PC-9 (cell line): Measurements from ENCODE around the gene VGLL4. TPM values are rescaled to one million over a fixed set of nuclear protein-coding genes. Genes with fewer than 3 reads are reported as not detected.
"Not testable (repeated sequence)": the region's sequence is repeated elsewhere in the genome, so short reads cannot be mapped to it uniquely, and the experiment has no call there.

Source experiments
- BruUV-seq: library from RNA; stranded (reverse); fragments of 400-500 nt; replicated peaks from 2 replicates; lab custom pipeline; 2021; lab: Mats Ljungman, UMichigan
- CTCF ChIA-PET: fragments of 300-600 bp; sonication (Branson Sonifier 250); formaldehyde crosslinking; loops from one replicate; lab custom pipeline; 2022; ENCODE audit warnings: antibody characterized with exemption; lab: Charles Lee
- POLR2A ChIA-PET: fragments of 300-600 bp; sonication (Branson Sonifier 250); formaldehyde crosslinking; loops from one replicate; lab custom pipeline; 2022; ENCODE audit warnings: antibody characterized with exemption; ENCODE audit not compliant: unreplicated experiment; lab: Charles Lee
- DNase-seq, 2 experiments: peaks; one replicate each; pipeline versions ENCODE4 v3.0.0 to v3.0.0-alpha.2; 2015 to 2022; ENCODE audit warnings: mixed read lengths in 1 of 2
- H2AFZ ChIP-seq: fragments of 200-600 bp; sonication (generic); 2 replicates; pipeline ENCODE4 v1.8.1; 2017; ENCODE audit warnings: antibody characterized with exemption
- H3F3A ChIP-seq: fragments of 200-600 bp; sonication (generic); 2 replicates; pipeline ENCODE4 v1.8.1; 2017; ENCODE audit warnings: antibody characterized with exemption, mild to moderate bottlenecking, low read depth; ENCODE audit not compliant: insufficient read depth
- H3K27ac ChIP-seq: fragments of 200-600 bp; sonication (generic); 2 replicates; pipeline ENCODE4 v1.6.1; 2016; ENCODE audit warnings: mixed run types
- H3K27me3 ChIP-seq: fragments of 200-600 bp; sonication (generic); 2 replicates; pipeline ENCODE4 v1.6.1; 2016; ENCODE audit warnings: low read depth, mixed run types; ENCODE audit not compliant: insufficient read depth
- H3K36me3 ChIP-seq: fragments of 200-600 bp; sonication (generic); 2 replicates; pipeline ENCODE4 v1.6.1; 2016; ENCODE audit warnings: low read depth, mixed run types
- H3K4me1 ChIP-seq: fragments of 200-600 bp; sonication (generic); replicated peaks from 2 replicates; pipeline ENCODE4 v1.6.1; 2016; ENCODE audit warnings: mixed run types; ENCODE audit not compliant: insufficient read depth
- H3K4me2 ChIP-seq: fragments of 200-600 bp; sonication (generic); 2 replicates; pipeline ENCODE4 v1.6.1; 2017; ENCODE audit warnings: mixed run types
- H3K4me3 ChIP-seq: fragments of 200-600 bp; sonication (generic); 2 replicates; pipeline ENCODE4 v1.6.1; 2016; ENCODE audit warnings: mixed run types
- H3K79me2 ChIP-seq: fragments of 200-600 bp; sonication (generic); 2 replicates; pipeline ENCODE4 v1.6.1; 2017; ENCODE audit warnings: low read depth, mixed run types
- H3K9me2 ChIP-seq: fragments of 200-600 bp; sonication (generic); 2 replicates; pipeline ENCODE4 v1.8.1; 2017; ENCODE audit warnings: mild to moderate bottlenecking; ENCODE audit not compliant: insufficient read depth
- H3K9me3 ChIP-seq: fragments of 200-600 bp; sonication (generic); 2 replicates; pipeline ENCODE4 v1.8.1; 2016; ENCODE audit warnings: low read depth; ENCODE audit not compliant: insufficient read depth
- H4K20me1 ChIP-seq: fragments of 200-600 bp; sonication (generic); 2 replicates; pipeline ENCODE4 v1.8.1; 2017; ENCODE audit not compliant: insufficient read depth
- EZH2 ChIP-seq: fragments of 200-600 bp; sonication (generic); IDR thresholded peaks from 2 replicates; pipeline ENCODE4 v1.8.0; 2017; ENCODE audit warnings: antibody characterized with exemption, low read depth
- intact Hi-C: fragments of 100-400 bp; cut with micrococcal nuclease; formaldehyde crosslinking; loops from one replicate; pipeline ENCODE4 v1.10.0; 2022; ENCODE audit not compliant: unreplicated experiment
- total RNA-seq: library from RNA; stranded (reverse); gene quantifications from 2 replicates; pipeline ENCODE4 v1.2.3, GENCODE V29; 2021
- TF ChIP-seq, protein P1 (sequence below): fragments of 200-600 bp; sonication (generic); conservative IDR thresholded peaks from 2 replicates; pipeline ENCODE4 v1.6.1; 2017; ENCODE audit warnings: mixed run types, antibody characterized with exemption, mild to moderate bottlenecking, moderate library complexity

The VGLL4 gene
- total RNA-seq, 1 experiment from 2014 or later = 42.2 TPM

DNA sequence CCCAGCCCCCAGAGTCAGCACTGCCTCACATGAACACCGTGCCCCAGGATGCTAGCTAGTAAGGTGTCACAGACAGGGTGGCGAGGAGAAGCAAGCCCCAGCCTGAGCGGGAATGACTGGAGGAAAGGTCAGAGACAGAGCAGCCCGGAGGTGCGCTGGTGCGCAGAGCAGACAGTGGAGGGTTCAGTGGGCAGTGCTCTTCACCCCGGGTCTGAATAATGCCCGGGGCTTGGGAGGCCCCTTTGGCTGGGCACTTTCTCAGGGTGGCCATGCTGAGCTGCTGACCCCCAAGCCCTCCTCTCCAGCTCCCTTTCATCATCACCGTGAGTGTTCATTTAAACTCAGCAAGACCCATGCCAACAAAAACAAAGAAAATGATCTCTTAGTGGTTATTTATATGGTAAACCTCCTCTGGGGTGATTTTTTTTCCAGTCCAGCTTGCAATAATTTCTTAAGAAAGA is 110.8 kb downstream of the VGLL4 start:
- POLR2A ChIA-PET = no interaction called here
- DNase-seq = no peak

DNA sequence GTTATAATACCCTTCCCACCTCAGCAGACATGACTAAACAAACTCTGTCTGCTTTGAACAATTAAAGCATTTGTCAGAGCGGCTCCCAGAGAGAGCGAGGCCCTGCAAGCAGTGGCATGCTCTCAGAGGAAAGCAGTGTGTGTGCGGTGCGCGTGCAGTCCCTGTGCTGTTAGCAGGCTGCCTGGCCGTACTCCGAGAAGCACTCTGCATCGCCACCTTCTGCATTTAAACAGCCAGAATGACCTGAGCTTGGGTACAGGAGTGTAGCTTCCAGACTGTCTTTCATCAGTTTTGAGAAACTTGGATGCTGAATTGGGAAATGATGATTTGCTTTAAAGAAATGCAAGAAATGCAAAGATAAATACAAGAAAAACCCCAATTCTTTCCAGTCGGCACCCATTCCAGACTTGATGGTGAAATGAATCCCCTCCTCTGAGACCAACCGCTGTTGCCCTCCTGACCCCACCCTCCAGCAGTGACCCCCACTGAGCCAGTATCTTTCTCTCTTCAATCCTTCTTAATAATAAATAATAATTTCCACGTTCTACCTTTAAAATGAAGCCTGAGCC is 113.5 kb downstream of the VGLL4 start:
- TF ChIP-seq, protein P1, sequence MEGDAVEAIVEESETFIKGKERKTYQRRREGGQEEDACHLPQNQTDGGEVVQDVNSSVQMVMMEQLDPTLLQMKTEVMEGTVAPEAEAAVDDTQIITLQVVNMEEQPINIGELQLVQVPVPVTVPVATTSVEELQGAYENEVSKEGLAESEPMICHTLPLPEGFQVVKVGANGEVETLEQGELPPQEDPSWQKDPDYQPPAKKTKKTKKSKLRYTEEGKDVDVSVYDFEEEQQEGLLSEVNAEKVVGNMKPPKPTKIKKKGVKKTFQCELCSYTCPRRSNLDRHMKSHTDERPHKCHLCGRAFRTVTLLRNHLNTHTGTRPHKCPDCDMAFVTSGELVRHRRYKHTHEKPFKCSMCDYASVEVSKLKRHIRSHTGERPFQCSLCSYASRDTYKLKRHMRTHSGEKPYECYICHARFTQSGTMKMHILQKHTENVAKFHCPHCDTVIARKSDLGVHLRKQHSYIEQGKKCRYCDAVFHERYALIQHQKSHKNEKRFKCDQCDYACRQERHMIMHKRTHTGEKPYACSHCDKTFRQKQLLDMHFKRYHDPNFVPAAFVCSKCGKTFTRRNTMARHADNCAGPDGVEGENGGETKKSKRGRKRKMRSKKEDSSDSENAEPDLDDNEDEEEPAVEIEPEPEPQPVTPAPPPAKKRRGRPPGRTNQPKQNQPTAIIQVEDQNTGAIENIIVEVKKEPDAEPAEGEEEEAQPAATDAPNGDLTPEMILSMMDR = no peak
- no peak for TF ChIP-seq EZH2
- CTCF ChIA-PET = no interaction called here
- no peak for DNase-seq
- intact Hi-C loops = no loop called here
- Histone ChIP-seq H3K36me3 (no peaks in the 10 kb centered on the region), H3K27me3 (no peaks in the 10 kb centered on the region), H4K20me1 (peaks cover 5% of the 10 kb centered on the region; the same call in 1 of the 2 replicates), H3K27ac (no peak overlapping the region), H3K4me2 (no peak overlapping the region), H3K4me3 (no peak overlapping the region), H3K4me1 (no peaks in the 10 kb centered on the region), H3K79me2 (no peaks in the 10 kb centered on the region), H3F3A (no peaks in the 10 kb centered on the region), H3K9me3 (no peaks in the 10 kb centered on the region), H2AFZ (no peak overlapping the region), H3K9me2 (no peaks in the 10 kb centered on the region)
- POLR2A ChIA-PET = no interaction called here
- BruUV-seq = no TSS peak

More for the DNA sequence above, 110.8 kb downstream of the VGLL4 start:
- Histone ChIP-seq H3K79me2 (no peaks in the 10 kb centered on the region), H3K36me3 (no peaks in the 10 kb centered on the region), H2AFZ (no peak overlapping the region), H3K27ac (no peak overlapping the region), H3F3A (no peaks in the 10 kb centered on the region), H3K9me3 (no peaks in the 10 kb centered on the region), H3K27me3 (no peaks in the 10 kb centered on the region), H3K9me2 (no peaks in the 10 kb centered on the region), H4K20me1 (peaks cover 8% of the 10 kb centered on the region; the same call in 1 of the 2 replicates), H3K4me3 (no peak overlapping the region), H3K4me2 (no peak overlapping the region), H3K4me1 (no peaks in the 10 kb centered on the region)
- intact Hi-C loops = no loop called here
- BruUV-seq = no TSS peak
- TF ChIP-seq, protein P1 = no peak
- TF ChIP-seq EZH2 = no peak
- CTCF ChIA-PET = no interaction called here

DNA sequence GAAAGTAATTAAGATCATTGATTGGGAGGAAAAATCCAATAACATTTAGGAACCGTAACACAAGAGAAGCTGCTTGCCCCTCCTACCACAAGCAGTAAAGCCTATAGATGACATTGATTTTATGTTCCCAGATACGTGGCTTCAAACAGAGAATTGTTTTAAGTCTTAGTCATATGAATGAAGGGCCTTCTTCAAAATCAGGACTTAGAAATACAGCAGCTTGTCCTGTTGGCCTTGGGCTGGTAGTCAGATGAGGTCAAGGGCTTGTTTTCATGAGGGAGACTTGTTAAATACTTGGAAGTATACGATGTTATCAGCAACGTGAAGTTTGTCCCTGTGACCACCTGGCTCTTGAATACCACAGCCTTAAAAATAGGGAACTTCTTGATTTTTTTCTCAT is 114.4 kb downstream of the VGLL4 start:
- no peaks in the 10 kb centered on the region for H3K9me3 ChIP-seq
- no peak overlapping the region for H3K27ac ChIP-seq
- POLR2A ChIA-PET = no interaction called here

DNA sequence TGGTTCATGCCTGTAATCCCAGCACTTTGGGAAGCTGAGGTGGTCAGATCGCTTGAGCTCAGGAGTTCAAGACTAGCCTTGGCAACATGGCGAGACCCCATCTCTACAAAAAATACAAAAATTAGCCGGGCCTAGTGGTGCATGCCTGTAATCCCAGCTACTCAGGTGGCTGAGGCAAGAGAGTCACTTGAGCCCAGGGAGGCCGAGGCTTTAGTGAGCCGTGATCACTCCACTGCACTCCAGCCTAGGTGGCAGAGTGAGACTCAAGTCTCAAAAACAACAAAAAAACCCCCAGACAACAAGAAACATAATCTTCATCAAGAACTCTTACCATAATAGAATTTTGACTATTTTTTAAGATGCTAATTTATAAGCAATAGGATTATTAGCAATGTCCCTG is 117.6 kb downstream of the VGLL4 start:
- BruUV-seq, H3K4me3 ChIP-seq, intact Hi-C loops, H3K27me3 ChIP-seq, POLR2A ChIA-PET, CTCF ChIA-PET, H3K79me2 ChIP-seq, H3K9me2 ChIP-seq, H3K4me2 ChIP-seq, H4K20me1 ChIP-seq, H2AFZ ChIP-seq, H3K4me1 ChIP-seq, H3K9me3 ChIP-seq, H3F3A ChIP-seq, DNase-seq, H3K27ac ChIP-seq, H3K36me3 ChIP-seq: not testable (repeated sequence)

More for the DNA sequence above, 114.4 kb downstream of the VGLL4 start:
- Histone ChIP-seq H3K27me3 (no peaks in the 10 kb centered on the region), H2AFZ (no peak overlapping the region), H3K9me2 (no peaks in the 10 kb centered on the region), H3K79me2 (no peaks in the 10 kb centered on the region), H4K20me1 (peaks cover 5% of the 10 kb centered on the region; the same call in 1 of the 2 replicates), H3K4me2 (no peak overlapping the region), H3F3A (no peaks in the 10 kb centered on the region), H3K4me3 (no peak overlapping the region), H3K36me3 (no peaks in the 10 kb centered on the region), H3K4me1 (no peaks in the 10 kb centered on the region)
- TF ChIP-seq EZH2 = no peak
- TF ChIP-seq, protein P1 = no peak
- intact Hi-C loops = no loop called here
- DNase-seq = no peak
- no TSS peak for BruUV-seq
- CTCF ChIA-PET = no interaction called here
